GM18511 (cell line): ENCODE data around the gene SLC6A9.

ENCODE experiments used
- ATAC-seq: cut with Tn5 transposase; IDR thresholded peaks from one replicate; pipeline ENCODE4 v1.9.1; 2021; ENCODE audit warnings: mild to moderate bottlenecking, moderate library complexity; ENCODE audit not compliant: unreplicated experiment

Gene SLC6A9

DNA sequence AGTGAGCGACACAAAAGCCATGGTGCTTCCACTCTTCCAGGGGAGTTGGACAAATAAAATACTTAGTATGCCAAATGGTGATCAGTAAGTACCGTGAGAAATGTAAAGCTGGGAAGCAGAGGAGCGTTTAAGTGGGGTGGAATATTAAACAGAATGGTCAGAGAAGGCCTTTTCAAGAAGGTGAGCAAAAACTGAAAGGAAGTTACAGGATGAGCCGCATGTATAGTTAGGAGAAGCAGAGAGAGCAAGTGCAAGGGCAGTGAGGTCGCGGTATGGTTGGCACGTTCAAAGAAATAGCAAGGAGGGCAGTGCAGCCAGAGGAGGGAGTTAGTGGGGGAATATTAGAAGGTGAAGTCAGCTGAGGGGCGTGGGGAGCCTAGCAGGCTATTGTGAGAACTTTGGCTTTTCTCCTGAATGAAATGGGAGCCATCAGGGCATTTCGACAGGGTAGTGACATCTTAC lies 57.2 kb downstream of the SLC6A9 start:
- ATAC-seq, result no peak

DNA sequence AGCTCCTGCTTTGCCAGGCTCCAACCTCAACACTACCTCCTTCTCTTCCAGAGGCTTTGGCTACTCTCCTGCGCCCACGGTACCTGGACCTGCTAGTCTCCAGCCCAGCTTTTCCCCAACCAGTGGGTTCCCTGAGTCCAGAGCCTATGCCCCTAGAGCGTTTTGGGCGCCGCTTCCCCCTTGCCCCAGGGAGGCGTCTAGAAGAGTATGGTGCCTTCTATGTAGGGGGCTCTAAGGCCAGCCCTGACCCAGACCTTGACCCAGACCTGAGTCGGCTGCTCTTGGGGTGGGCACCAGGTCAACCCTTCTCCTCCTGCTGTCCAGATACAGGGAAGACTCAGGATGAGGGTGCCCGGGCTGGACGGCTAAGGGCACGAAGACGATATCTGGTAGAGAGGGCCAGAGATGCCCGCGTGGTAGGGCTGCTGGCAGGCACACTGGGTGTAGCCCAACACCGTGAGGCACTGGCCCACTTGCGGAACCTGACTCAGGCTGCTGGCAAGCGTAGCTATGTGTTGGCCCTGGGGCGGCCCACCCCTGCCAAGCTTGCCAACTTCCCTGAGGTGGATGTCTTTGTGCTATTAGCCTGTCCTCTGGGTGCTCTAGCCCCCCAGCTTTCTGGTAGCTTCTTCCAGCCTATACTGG lies 59.8 kb downstream of the SLC6A9 start:
- ATAC-seq, result no peak

DNA sequence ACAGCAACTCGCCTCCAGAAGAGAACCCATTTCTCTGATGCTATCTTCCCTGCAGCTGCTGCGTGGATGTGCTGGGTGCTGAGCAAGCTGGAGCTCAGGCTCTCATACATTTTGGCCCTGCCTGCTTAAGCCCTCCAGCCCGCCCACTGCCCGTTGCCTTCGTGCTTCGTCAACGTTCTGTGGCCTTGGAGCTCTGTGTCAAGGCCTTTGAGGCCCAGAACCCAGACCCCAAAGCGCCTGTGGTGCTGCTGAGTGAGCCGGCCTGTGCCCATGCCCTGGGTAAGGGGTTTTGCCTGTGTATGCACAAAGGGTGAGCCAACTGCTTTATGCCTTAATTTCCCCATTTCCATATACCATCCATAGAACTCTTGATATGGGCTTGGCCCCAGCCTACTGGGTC lies 60.4 kb downstream of the SLC6A9 start:
- ATAC-seq, result no peak

DNA sequence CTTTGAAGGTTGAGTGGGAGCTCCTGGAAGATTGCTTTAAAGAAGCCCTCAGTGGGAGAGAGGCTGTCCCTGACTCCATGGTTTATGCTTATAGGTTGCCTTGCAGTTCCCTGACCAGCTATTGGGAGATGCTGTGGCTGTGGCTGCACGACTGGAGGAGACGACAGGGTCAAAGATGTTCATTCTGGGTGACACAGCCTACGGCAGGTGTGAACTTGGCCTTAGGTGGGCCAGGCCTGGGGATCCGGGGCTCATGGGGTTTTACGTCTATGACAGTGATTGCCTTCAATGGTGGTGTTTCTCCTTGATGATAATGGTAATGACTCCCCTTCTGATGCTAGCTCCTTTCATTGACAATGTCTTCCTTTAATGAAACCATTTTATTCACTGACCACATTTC lies 60.8 kb downstream of the SLC6A9 start:
- no peak for ATAC-seq

GRCh38 chr1:43969746-43970466 lies 61.4 kb downstream of the SLC6A9 start, which contains the start of gene DPH2:
Gene DPH2 (plus strand): TSS chr1:43970010. CDS start chr1:43970176, 166 bp downstream.
- ATAC-seq, result peak; percentile 83

DNA sequence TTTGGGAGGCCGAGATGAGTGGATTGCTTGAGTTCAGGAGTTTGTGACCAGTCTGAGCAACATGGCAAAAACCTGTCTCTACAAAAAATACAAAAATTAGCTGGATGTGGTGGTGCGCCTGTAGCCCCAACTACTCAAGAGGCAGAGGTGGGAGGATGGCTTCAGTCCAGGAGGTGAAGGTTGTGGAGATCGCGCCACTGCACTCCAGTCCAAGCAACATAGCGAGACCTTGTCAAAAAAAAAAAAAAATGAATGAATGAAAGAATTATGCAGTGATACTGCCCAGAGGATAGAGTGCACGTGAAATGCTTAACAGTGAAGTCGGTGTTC lies 61.9 kb downstream of the SLC6A9 start:
- ATAC-seq, result no peak

GRCh38 chr1:43968348-43968948 lies 62.8 kb downstream of the SLC6A9 start:
- no peak for ATAC-seq

GRCh38 chr1:43965316-43965715 lies 65.9 kb downstream of the SLC6A9 start:
- ATAC-seq, result no peak

GRCh38 chr1:43963890-43964289 lies 67.4 kb downstream of the SLC6A9 start:
- ATAC-seq, result no peak

DNA sequence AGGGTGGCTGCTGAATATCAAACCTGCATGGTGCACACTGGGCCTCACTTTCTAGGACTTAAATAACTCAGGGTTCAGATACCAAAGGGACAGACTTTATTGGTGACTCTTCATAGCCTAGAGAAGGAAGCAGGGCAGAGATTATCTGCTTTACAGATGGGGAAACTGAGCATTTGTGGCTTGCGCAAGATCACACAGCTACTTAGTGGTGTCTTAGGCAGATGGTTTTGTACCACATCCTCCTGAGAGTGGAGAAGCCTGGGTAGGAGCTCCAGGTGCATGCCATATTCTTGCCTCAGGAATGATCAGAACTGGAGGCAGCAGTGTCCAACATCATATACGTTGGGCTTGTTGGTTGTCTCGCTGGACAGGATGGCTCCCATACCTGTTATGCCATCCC lies 68.3 kb downstream of the SLC6A9 start:
- ATAC-seq, result no peak

GRCh38 chr1:43962324-43962723 lies 68.9 kb downstream of the SLC6A9 start:
- no peak for ATAC-seq

DNA sequence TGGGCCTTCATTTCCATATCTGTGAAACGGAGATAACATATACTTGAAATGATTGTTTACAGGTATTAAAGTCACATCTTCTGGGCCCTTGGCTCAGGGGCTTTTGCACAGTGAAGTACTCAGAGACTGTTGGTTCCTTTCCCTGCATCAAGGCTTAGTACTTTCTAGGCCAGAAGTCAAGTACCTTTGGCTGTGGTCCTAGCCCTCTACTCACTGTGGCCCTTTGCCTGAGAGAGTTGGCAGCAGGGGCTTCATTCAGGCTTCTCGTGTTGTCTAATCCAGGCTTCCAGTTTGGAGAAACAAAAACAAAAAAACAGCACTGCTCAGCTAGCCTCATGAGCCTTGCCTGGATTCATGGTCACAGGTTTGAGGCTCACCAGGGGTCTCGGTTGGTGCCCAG lies 69.6 kb downstream of the SLC6A9 start:
- no peak for ATAC-seq

DNA sequence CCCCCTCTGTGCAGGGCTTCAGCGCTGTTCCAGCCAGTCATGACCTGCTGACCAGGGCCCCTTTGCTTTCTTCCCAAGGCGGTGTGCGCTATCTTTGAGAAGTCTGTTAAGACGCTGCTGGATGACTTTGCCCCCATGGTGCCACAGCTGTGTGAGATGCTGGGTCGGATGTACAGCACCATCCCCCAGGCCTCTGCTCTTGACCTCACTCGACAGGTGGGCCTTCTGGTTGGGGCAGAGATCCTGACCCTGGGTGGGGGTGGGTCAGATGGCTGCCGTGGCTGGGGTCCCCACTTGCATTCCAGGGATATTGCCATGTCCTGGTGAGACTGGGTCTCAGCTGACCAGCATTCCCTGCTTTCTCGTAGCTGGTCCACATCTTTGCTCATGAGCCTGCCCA lies 70.5 kb downstream of the SLC6A9 start:
- ATAC-seq, result no peak

- no peak for ATAC-seq
Measured at GRCh38 chr1:43958351-43959255, 72.7 kb downstream of the SLC6A9 start.

GRCh38 chr1:43957407-43958040 lies 73.7 kb downstream of the SLC6A9 start:
- ATAC-seq, result no peak

DNA sequence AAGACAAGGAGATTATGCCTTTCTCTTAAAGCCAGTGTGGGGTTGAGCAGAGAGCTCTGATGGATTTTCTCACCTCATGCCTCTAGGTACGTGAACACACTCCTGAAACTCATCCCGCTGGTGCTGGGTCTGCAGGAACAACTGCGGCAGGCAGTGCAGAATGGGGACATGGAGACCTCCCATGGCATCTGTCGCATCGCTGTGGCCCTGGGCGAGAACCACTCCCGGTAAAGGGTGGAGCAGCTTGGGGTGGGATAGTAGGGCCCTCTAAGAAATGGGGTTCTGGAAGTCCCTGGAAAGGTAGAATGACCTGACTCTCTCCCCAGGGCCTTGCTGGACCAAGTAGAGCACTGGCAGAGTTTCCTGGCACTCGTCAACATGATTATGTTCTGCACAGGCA lies 75.0 kb downstream of the SLC6A9 start:
- no peak for ATAC-seq

GRCh38 chr1:43954036-43954435 lies 77.2 kb downstream of the SLC6A9 start:
- ATAC-seq, result no peak

DNA sequence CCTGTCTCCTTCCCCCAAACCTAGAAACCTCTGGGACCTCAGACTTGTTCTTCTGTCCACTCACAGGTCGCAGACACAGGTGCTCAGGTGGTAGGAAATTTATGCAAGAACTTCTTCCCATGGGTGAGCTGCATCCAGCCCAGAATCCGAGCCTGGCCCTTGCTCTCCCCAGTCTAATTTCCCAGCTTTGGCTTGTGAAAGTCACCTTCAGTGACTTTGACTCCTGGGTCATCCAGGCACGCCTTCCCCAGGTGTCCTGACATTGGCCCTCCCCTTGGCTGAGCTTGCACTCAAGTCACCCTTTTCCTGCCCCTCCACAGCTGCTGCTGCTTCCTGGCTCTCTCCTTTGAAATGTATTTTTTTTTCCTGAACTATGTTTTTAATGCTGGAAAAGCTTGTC lies 77.9 kb downstream of the SLC6A9 start:
- no peak for ATAC-seq

DNA sequence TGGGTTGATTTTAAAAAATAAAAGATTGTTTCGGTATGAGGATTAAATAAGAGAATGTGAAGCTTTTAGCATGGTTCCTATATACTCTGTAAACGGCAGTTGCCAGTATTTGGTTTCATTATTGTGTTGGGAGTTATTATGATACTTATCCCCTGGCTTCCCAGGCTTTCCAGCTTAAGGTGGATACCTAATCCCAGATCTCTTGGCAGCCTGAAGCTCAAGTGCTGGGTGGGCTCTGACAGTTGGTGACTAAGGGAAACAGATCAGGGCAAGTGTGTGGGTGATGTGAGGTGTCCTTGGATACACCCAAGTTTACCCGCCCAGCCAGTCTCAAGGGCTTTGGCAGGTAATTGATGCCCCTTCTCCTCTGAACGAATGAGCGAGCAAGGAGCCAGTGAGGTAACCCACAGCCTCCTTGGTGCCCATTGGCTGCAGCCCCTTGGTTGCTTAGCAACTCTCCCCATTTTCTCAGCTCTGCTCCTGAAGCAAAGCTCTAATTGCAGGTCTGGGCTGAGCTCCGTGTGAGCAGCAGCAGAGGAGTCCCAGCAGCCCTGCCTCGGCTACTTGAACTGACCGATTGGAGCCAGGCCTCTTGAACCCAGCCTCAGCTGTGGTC lies 78.4 kb downstream of the SLC6A9 start:
- ATAC-seq, result no peak
